COLO668 (cell line): Measurements from ENCODE around the gene PRRC2B.

Experiments used
- DNase-seq: peaks from one replicate; lab custom pipeline; 2025; ENCODE audit not compliant: unreplicated experiment; lab: John Stamatoyannopoulos, UW

Gene PRRC2B

GRCh38 chr9:131482343-131483006, 88.6 kb downstream of the PRRC2B start:
- no peak for DNase-seq

- no peak for DNase-seq
These were observed 89.6 kb downstream of the PRRC2B start for GRCh38 chr9:131483319-131484050.

GRCh38 chr9:131484051-131484445, 90.2 kb downstream of the PRRC2B start:
- no peak for DNase-seq

- DNase-seq = no peak
These were observed 90.8 kb downstream of the PRRC2B start for GRCh38 chr9:131484560-131485185.

GRCh38 chr9:131485206-131485605, 91.3 kb downstream of the PRRC2B start:
- DNase-seq = no peak

GRCh38 chr9:131485728-131486422, 92.0 kb downstream of the PRRC2B start:
- peak; percentile 77 for DNase-seq

GRCh38 chr9:131487001-131487400, 93.1 kb downstream of the PRRC2B start:
- DNase-seq = no peak

- DNase-seq = no peak
These were observed 93.7 kb downstream of the PRRC2B start for GRCh38 chr9:131487621-131488031.

- DNase-seq = no peak
These were observed 96.6 kb downstream of the PRRC2B start for GRCh38 chr9:131490514-131490913.

- no peak for DNase-seq
These were observed 97.3 kb downstream of the PRRC2B start for GRCh38 chr9:131491001-131491710.

- no peak for DNase-seq
These were observed 98.2 kb downstream of the PRRC2B start for GRCh38 chr9:131492070-131492469.

- no peak for DNase-seq
These were observed 100.5 kb downstream of the PRRC2B start for GRCh38 chr9:131494296-131494870.

- DNase-seq = no peak
These were observed 101.9 kb downstream of the PRRC2B start for GRCh38 chr9:131495785-131496184.

GRCh38 chr9:131496844-131497405, 103.0 kb downstream of the PRRC2B start:
- no peak for DNase-seq

- no peak for DNase-seq
These were observed 105.4 kb downstream of the PRRC2B start for GRCh38 chr9:131499254-131499767.

- DNase-seq = no peak
These were observed 106.5 kb downstream of the PRRC2B start for GRCh38 chr9:131500377-131500776.

- no peak for DNase-seq
These were observed 107.2 kb downstream of the PRRC2B start for GRCh38 chr9:131500939-131501541.

- DNase-seq = peak; percentile 94
These were observed 109.1 kb downstream of the PRRC2B start, which contains the start of gene POMT1 for GRCh38 chr9:131502781-131503625. Gene POMT1, plus strand, starts transcription at chr9:131502918. Its CDS starts 1,301 bp downstream, at chr9:131504219.
